Measurements from ENCODE around the gene FTHL17.

The FTHL17 gene

DNA sequence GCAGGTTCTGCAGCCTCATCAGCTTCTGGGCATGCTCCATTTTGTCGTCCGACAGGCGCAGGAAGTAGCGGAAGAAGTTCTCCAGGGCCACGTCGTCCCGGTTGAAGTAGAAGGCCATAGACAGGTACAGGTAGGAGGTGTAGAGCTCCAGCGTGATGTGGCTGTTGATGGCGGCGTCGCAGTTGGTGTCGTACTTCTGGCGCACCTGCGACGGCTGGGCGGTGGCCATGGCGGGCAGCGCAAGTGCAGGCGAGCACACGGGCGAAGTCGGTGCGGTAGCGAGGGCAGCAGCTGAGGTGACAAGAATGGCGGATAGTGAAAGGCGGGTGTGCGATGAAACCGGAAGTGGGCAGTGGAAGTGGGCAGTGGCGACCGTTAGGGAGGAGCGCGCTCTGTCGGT is at the start of gene FTHL17:
FTHL17 (minus strand) TSS at position 317 of the 400 bp plus-strand sequence; CDS start at position 229, 88 bp downstream.
- no peak for DNase-seq

DNA sequence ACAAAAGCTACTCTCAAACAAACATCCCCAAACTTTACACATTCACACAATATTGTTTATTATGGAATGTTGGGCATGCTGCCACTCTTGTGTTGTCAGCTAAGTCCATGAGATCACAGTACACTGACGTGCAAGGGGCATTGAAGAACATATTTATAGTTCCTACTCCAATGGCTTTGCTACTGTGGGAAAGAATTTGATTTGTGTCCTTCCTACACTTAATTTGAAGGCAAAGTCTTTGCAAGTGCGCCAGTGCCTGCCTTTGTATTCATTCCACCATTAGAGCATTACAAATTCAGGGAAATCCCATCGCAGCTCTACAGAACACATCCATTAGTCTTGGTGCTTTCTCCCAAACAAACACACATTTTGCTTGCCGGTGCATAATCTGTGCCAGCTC is 45.4 kb upstream of the FTHL17 start:
- DNase-seq = no peak

DNA sequence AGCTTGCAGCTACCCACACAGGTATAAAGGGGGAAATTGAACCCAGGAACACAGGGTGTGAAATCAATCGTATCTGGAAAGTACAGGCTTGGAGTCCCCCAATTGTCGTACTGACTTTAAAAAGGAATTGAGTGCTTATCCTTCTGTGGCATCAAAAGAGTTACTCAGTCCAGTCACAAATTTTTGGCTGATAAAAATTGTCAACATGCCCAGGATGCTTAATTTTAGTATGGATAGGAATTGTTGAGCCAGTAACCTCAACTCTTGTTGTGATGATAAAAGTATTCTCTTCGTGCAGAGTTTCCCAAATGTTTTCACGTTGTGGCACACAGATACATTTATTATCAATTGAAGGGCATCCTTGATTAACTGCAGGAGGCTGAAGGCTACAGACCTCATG is 43.6 kb upstream of the FTHL17 start:
- DNase-seq = no peak

DNA sequence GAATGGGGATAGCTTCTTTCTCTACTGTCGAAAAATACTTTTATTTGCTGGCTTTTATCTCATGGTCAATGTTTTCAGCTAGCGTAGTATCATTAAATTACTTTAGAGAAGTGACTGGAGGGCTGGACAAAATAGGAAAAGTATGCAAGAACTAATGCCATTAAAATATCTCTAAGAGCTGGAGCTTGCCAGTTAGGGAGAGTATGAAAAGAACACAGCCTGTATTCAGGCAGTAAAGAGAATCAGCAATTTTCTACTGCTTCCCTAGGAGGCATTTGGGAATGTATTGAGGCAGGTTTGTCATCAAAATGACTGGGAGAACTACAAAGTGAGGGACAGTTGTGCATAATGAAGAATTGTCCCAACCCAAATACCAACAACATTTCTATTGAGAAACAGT is 43.0 kb upstream of the FTHL17 start:
- DNase-seq = no peak

DNA sequence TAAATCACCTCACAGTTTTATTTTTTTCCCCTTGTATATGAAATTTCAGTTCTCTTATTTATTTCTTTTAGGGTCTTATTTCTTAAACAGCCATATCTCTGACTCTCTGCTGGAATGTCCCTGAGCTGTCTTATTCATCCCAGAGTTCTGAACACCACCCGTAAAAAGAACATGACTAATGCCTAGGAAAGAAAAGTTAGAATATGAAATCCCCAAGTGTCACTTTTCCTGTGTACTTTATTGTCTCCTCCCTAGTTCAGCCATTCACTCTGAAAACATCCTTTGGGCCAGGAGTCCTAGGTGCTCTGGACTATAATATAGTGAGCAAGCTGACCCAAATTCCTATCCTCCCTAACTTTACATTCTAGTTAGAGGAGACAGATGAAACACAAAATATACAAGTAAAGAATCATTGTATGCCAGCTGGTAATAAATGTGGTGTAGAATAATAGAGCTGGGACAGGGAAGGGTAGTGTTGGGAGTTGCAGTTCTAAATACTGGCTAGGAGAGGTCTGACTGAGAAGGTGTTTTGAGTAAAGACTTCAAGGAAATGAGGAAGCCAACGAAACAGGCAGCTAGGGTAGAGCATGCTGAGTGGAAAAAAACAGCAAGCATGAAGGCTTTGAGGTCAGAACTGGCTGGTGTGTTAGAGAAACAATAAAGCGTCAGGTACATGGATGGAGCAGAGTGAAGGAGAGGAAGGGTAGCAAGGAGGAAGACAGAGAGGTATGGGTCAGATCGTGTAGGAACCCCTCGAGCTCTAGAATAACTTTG is 40.6 kb upstream of the FTHL17 start:
- no peak for DNase-seq

DNA sequence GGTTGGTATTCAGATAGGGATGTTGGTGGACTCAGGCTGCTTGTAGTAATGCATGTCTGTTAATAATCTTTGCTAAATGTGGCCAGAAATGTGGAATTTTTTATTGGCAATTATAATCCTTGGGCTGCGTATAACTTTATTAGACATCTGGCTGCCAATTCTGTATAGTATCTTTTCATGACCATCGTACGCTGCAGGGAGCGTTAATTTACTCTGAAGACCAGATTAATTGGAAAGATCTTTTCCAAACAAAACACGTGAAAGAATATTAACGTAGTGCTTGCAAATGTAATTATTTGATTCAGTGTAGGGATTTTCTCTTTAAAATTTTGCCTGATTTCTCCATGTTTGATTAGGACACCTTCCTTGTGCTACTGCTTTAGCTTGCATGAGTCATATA is 38.8 kb upstream of the FTHL17 start:
- DNase-seq = no peak

DNA sequence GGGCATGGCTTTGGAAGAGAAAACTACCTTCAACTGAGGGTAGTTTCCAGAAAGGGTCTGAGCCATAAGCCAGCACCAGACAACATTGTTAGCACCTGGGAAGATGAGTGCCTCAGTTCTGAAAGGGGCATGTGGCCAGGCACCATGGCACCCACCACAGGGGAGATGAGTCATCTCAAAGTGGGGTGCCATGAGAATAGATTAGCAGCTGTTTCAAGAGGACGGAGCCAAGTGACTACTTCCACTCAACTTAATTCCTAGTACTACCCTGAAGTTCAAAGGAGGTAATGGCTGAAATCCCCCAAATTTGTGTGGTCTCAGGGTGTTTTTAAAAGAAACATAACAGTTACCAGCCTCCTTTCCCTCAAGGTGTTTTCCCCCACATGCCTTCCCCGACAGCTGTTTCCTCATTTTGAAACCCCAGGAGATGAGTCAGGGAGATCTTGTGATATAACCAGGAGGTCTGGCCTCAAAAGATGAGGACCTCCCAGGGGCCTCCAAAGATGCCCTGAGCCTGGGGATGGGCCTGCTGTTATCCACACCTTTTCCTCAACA is 27.8 kb upstream of the FTHL17 start:
- DNase-seq = no peak

DNA sequence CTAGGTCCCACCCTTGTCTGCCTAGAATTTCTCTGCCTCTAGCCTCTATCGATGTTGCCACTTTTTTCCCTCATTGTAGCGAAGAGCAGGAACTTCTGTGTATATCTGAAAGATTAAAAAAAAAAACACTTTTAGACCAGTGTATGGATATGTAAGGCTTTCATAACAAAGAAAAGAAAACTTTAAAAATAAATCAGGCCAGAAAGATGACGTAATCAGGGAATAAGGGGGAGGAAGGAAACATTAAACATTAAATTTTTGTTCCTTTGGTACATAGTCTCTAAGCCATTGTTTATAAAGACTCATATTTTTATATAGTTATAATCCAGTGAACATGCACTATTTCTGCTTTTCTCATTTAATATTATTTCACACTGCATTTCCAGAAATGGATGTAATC is 26.2 kb upstream of the FTHL17 start:
- DNase-seq = no peak

DNA sequence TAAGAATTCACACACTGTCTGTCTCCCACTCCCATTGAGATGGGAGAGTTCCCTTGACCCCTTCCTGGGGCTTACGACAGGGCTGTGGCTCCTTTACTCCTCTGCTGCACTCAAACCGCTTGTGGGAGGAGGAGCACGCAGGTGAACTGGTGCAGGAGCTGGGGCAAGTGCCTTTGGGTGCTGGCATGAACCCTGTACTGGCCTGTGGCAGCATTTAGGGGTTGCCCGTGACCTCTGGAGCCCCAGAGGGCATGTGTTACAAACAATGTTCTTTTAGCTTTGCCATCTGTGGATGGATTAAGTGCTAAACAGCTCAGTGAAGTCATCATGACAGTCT is 21.8 kb upstream of the FTHL17 start:
- DNase-seq = no peak

DNA sequence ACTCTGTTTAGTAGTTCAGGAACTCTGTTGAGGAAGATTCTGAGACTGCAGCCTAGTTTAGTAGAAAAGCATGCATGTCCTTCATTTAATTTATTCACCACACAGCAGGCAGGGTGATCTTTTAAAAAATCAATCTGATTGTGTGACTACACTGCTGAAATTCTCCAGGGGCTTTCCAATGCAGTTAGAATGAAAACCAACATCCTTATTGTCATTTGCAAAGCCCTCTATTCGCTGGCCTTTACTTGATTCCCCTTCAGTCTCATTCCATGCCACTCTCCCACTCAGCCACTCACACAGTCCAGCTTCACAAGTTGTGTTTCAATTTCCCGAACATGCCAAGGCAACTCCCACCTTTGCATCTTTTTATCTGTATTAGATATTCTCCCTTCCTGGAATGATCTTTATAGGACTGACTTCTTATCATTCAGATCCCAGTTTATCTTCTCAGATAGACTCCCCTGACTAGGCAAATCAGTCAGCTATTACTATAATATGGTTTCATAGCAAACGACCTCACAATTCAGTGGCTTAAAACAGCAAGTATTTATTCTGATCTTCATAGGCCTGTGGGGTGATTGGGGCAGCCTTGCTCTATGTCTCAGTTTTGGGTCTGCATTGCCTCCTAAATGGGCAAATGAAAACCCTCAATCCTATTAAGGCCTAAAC is 21.3 kb upstream of the FTHL17 start:
- DNase-seq = no peak

DNA sequence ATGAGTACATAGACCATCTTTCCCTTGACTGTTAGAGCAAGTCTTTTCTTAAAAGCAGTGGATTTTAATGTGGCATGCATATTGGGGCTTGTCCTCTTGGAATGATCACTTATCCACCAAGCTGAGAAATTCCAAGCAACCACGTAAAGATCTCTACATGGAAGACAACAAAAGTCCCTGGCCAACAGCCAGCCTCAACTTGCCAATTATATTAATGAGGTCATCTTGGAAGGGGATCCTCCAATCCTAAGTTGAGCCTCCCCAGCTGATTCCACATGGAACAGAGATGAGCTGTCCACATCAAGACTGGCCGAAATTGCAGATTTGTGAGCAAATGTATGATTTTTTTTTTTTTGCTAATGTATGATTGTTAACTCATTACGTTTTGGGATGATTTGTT is 20.6 kb upstream of the FTHL17 start:
- no peak for DNase-seq

DNA sequence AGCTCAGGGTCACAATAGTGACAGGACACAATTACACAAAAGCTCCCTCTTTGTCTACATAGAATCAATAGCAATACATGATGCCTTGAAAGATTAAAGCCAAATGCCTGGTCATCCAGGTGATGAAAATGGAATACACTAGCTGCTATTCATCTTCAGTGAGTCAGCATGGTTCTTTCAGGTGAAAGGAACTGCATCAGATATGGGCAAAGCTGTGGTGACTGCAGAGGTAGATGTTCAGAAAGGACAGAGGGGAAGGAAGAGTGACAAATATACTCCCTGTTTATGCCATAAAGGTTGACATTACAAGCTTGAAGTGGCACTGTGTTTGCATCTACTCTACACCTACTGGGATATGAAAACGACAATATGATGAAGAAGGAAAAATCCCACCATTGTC is 20.0 kb upstream of the FTHL17 start:
- DNase-seq = no peak

DNA sequence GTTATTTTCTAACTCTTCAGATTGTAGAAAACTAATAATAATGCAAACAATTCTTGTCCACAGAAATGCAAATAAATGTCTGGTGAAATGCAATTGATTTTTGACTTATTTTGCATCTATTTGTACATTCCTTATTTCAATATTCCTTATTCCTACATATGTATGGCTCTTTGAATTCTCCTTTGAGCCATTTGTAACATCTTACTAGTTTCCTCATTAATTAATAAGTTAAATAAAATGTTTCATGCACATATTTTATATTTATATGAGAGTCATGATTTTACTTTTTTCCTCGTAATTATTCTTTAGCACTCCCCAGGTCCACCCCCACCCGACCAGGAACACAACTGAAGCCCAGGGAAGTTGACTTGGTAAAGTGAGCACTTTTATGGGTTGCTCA is 2.7 kb upstream of the FTHL17 start:
- DNase-seq = no peak

DNA sequence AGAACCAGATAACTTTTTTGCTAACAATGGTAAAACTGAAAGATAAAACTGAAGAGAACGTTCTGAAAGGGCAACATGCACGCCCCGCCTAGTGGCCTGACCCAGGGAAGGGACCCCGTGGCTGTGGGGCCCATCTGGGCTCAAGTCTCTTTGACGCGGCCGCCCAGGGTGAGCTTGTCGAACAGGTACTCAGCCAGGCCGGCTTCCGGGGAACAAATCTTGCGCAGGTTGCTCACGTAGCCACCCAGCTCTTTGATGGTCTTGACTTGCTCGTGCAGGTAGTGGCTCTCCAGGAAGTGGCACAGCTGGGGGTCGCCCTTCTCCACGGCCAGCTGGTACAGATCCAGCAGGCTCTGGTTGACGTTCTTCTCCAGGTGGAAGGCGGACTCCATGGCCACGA is 579 bp downstream of the FTHL17 start:
- no peak for DNase-seq

DNA sequence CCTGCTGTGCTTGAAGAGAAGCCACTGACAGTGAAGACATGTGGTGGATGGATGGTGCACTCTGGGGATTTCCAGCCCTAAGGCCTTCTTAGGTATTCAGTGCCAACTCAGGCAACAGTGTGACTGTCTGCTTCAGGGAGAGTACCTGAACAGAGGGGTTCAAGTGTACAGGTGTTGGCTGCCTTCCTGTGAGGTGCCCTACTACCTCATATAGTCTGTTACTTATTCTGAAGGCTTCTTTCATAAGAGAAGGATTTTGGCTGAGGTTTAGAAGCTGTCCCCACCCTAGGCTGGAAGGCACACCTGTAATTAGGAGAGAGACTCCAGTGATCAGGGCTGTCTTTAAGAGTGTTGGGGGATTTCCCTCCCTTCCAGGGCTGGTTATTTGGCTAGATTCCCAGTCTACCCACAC is 1.8 kb downstream of the FTHL17 start:
- no peak for DNase-seq

DNA sequence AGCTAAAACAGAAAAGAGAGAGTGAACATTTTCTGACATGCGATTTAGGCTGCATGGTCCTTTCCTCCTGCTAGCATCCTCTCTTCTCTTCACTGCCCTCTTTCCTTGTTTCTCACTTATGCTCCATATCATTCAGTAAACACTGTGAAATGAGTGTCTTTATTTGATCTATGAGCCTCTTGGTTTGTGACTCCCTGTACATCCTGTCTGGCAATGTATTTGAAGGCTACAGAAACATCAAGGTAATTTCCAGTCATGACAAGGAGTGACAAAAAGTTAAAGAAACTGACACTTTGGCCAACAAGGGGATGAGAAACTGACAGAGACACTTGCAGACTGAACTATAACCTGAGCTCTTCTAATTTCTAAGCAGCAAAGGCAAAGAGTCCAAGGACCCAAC is 8.7 kb downstream of the FTHL17 start:
- no peak for DNase-seq

DNA sequence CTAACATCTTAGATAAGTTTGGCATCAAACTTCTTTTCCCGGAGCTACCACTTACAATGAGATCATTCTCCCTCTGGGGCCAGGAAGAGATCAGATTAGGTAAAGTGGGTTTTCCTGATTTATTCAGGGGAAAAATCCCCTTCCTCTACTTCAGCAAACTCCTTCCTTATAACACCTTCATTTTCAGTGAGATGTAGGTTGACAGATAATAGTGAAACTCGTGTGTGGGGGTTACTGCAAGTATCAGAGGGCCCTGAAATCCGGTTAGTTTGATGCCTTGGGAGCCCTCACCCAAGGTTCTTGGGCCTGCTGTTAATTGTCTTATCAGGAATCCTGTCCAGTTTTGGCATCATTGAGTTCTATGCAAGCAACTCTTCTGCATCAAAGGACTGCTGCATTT is 10.8 kb downstream of the FTHL17 start:
- no peak for DNase-seq

DNA sequence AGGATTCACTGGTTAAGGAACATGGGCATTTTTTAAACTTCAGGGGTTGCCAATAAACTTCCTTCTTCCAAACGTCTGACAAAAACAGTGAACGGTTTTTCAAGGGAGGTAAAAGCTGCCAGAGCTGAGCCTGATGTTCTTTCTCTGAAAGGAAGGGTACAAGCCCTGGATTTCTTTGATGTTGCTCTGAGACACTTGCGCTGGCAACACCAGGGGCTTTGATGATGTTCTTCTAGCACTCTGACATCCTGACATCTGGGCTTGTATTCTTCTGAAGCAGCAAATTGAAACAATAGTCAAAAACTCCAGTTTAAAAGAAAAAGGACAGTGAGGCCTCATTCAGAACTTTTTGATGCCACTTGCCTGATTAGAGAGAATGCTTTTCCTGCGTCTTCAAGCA is 11.8 kb downstream of the FTHL17 start:
- no peak for DNase-seq

DNA sequence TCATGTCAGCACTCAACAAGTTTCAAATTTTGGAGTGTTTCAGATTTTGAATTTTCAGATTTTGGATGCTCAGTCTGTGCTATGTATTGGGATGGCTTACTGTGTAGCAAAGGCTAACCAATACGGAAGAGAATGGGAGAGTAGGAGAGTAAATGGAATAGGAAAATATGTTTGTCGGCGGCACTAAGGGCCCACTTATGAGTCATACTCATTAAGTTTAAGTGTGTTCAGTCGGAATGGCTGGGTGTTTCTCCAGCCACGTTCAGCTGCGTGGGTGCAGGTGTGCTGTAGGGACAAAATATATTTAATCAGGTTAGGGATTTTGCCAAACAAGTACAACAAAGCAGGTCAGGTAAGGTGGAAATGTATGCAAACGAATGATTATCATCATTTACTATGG is 13.6 kb downstream of the FTHL17 start:
- no peak for DNase-seq

DNA sequence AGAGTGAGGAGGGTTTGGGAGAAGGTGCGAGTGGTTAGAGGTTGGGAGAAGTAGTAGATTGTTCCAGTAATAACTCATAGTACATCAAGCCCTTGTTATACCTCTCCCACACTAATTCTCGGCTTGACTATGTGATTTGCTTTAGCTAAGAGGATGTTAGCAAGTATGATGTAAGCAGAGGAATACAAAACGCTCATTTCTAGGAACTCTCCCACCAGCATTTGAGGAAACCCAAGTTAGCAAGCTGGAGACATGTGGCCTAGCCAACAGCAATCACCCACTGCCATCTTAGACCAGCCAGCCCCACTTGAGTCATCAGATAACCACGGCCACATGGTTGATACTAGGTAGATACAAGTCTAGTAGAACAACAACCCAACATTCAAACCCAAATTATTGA is 14.2 kb downstream of the FTHL17 start:
- DNase-seq = no peak

DNA sequence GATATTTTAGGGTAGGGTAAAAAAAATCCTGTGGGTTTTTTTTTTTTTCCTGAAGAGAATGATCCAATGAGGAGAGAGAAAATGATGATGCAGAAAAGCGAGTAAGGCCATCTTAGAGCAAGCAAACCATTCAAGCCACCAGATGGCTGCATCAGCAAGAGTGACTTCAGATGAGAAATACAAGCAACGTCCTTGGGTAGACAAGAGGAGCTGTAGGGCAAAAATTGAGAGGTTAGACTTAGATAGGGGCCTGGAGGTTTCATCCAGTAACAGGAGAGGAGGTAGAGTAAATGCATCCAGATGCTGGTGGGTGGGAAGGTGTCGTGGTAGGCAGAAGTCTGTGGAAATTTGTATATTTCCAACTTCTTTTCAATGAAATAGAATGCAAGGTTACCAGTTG is 14.6 kb downstream of the FTHL17 start:
- no peak for DNase-seq

DNA sequence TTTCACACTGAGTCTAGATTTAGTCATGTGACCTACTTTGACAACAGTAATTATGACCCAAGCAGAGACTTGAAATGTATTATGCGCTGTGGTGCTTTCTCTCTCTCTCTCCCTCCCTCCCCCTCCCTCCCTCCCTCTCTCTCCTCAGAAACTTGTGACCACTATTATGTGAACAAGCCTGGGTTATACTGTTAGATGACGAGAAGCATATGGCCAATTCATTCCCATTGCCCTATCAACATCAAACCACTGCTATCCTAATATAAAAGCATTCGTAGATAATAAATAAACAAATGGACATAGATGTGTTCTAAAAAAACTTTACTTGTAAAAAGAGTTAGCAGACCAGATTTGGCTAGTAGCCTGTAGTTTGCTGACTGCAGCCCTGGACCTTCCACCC is 18.2 kb downstream of the FTHL17 start:
- no peak for DNase-seq

DNA sequence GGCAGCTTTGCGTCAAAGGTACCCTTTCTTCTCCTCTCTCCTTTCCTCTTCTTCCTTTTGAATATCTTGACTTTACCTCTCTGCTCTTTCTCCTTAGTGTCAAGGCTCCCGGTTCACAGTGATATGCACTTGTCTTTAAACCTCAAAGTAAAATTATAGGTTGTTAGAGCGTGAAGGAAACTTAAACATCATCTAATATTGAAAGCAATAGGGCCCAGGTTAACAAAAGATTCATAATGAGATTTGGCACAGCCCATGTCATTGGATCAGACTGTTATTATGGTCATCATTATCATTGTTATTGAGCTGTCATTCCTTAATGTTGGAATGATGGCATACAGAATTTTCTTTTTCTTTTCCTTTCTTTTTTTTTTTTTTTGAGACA is 32.5 kb downstream of the FTHL17 start:
- no peak for DNase-seq

DNA sequence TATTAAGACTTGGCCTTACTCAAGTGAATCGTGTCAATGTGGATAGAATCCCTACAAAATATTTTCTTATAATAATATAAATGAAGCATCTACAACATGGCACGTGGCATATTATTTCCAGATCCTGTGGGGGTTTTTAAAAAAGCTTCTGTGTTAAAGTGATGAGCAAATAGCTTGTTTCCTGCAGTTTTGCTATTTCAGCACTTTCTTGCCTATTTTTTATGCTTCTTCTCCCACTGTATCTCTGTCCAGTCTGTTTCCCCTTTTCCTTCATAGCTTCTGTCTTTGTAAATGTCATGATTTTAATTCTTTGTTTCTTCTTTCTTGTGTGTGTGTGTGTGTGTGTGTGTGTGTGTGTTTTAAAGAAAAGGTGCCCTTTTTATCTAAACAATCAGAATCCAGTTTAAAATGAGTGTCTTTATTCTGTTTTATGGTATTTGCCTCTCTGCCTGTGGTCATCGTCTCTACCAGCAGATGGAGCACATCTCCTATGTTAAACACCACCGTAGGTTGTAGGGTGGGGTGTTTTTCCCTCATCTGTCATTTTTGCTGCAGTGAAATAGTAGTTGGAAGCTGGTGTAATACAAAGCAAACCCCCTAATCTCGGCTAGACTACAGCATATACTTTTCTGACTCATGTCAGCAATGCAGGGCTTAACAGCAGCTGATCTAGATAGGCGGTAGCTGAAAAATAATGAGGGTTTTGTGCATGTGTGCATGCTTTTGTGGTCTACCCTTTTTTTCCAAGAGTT is 33.1 kb downstream of the FTHL17 start:
- DNase-seq = peak in 1 of 2 experiments; percentile 6

Measured in NCI-H1930 (cell line).